ENCODE measurements around the gene MAPK6. TPM values are rescaled to one million over a fixed set of nuclear protein-coding genes. Genes with fewer than 3 reads are reported as not detected.
"Not testable (repeated sequence)": the region's sequence is repeated elsewhere in the genome, so short reads cannot be mapped to it uniquely, and the experiment has no call there.

Gene MAPK6
- total RNA-seq, 2 experiments from 2014 or later = 48.5 to 49.8 TPM

DNA sequence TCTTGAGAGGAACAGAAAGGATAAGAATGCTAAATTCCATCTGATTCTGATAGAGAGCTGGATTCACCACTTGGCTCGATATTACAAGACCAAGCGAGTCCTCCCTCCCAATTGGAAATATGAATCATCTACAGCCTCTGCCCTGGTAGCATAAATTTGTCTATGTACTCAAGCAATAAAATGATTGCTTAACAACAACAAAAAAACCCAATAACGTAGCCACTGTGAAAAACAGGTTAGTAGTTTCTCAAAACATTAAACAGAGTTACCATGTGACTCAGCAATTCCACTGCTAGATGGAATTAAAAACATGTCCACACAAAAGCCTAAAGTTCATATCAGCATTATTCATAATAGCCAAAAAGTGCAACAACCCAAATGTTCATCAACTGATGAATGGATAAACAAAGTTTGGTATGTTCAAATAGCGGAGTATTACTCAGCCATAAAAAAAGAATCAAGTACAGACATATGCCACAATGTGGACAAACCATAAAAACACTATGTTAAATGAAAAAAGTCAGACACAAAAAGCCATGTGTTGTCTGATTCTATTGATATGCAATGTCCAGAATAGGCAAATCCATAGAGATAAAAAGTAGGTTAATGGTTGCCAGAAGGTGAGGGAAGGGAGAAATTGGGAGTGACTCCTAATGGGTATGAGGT lies 76.7 kb downstream of the MAPK6 start:
- ChIA-PET CTCF (no interaction called here), POLR2A (no interaction called here)
- TF ChIP-seq CTCF (IDR thresholded peaks at IDR 0.05) = no peak
- H3K27ac ChIP-seq (ENCODE audit: low read depth in 1 of 2, low read length in 2 of 2) = no peak overlapping the region
- DNase-seq (no peak), ATAC-seq (ENCODE audit: poor library complexity) (no peak)
- no peaks in the 10 kb centered on the region for H3K4me1 Mint-ChIP-seq (ENCODE audit: low read depth)
- H3K4me3 ChIP-seq (ENCODE audit: low read length) = no peak overlapping the region
- no peak overlapping the region for H3K27ac Mint-ChIP-seq
- no peaks in the 10 kb centered on the region for H3K36me3 Mint-ChIP-seq (ENCODE audit: low read depth)
- no peaks in the 10 kb centered on the region for H3K36me3 ChIP-seq (ENCODE audit: insufficient read depth, low read length)
- no peak overlapping the region for H3K4me3 Mint-ChIP-seq
- peaks cover 0 to 4% of the 10 kb centered on the region in 2 experiments for H3K27me3 ChIP-seq (ENCODE audit: control insufficient read depth in 1 of 2, insufficient read depth in 2 of 2, low read length in 2 of 2)
- no peaks in the 10 kb centered on the region for H3K4me1 ChIP-seq (ENCODE audit: insufficient read depth, low read length)
- H3K9me3 ChIP-seq (ENCODE audit: control insufficient read depth in 1 of 2, insufficient read depth in 1 of 2, low read length in 2 of 2) = no peaks in the 10 kb centered on the region
- H3K9me3 Mint-ChIP-seq = no peaks in the 10 kb centered on the region
- intact Hi-C loops (cut with DNase I, micrococcal nuclease) = no loop called here
- H3K27me3 Mint-ChIP-seq = no peaks in the 10 kb centered on the region

GRCh38 chr15:52096536-52096935 lies 77.5 kb downstream of the MAPK6 start:
- CTCF ChIA-PET; intact Hi-C loops (cut with DNase I, micrococcal nuclease): not testable (repeated sequence)

GRCh38 chr15:52097180-52097579 lies 78.2 kb downstream of the MAPK6 start:
- Mint-ChIP-seq H3K27ac (no peak overlapping the region), H3K4me1 (ENCODE audit: low read depth) (no peaks in the 10 kb centered on the region), H3K9me3 (no peaks in the 10 kb centered on the region), H3K36me3 (ENCODE audit: low read depth) (no peaks in the 10 kb centered on the region), H3K27me3 (no peaks in the 10 kb centered on the region), H3K4me3 (no peak overlapping the region)
- Histone ChIP-seq H3K4me1 (ENCODE audit: insufficient read depth, low read length) (no peaks in the 10 kb centered on the region), H3K9me3 (ENCODE audit: control insufficient read depth in 1 of 2, insufficient read depth in 1 of 2, low read length in 2 of 2) (no peaks in the 10 kb centered on the region), H3K27ac (ENCODE audit: low read depth in 1 of 2, low read length in 2 of 2) (no peak overlapping the region), H3K27me3 (ENCODE audit: control insufficient read depth in 1 of 2, insufficient read depth in 2 of 2, low read length in 2 of 2) (no peaks in the 10 kb centered on the region), H3K4me3 (ENCODE audit: low read length) (no peak overlapping the region), H3K36me3 (ENCODE audit: insufficient read depth, low read length) (no peaks in the 10 kb centered on the region)
- intact Hi-C loops (cut with DNase I, micrococcal nuclease) = no loop called here
- CTCF ChIA-PET = interaction anchor here (1.2 kb wide), 1 partner anchor 14 kb away, joined by 4 read pairs; no protein-coding TSS in a partner anchor
- DNase-seq = no peak
- no peak for ATAC-seq (ENCODE audit: poor library complexity)
- POLR2A ChIA-PET = no interaction called here
- TF ChIP-seq CTCF (IDR thresholded peaks at IDR 0.05) = no peak

More at GRCh38 chr15:52096536-52096935, 77.5 kb downstream of the MAPK6 start:
- ATAC-seq (ENCODE audit: poor library complexity); H3K4me1 ChIP-seq (ENCODE audit: insufficient read depth, low read length); H3K36me3 ChIP-seq (ENCODE audit: insufficient read depth, low read length); H3K4me3 Mint-ChIP-seq; H3K36me3 Mint-ChIP-seq (ENCODE audit: low read depth); H3K4me3 ChIP-seq (ENCODE audit: low read length); H3K9me3 ChIP-seq (ENCODE audit: control insufficient read depth in 1 of 2, insufficient read depth in 1 of 2, low read length in 2 of 2); H3K4me1 Mint-ChIP-seq (ENCODE audit: low read depth); H3K27ac ChIP-seq (ENCODE audit: low read depth in 1 of 2, low read length in 2 of 2); H3K27me3 ChIP-seq (ENCODE audit: control insufficient read depth in 1 of 2, insufficient read depth in 2 of 2, low read length in 2 of 2); H3K27ac Mint-ChIP-seq; H3K9me3 Mint-ChIP-seq; POLR2A ChIA-PET; DNase-seq; H3K27me3 Mint-ChIP-seq: not testable (repeated sequence)

DNA sequence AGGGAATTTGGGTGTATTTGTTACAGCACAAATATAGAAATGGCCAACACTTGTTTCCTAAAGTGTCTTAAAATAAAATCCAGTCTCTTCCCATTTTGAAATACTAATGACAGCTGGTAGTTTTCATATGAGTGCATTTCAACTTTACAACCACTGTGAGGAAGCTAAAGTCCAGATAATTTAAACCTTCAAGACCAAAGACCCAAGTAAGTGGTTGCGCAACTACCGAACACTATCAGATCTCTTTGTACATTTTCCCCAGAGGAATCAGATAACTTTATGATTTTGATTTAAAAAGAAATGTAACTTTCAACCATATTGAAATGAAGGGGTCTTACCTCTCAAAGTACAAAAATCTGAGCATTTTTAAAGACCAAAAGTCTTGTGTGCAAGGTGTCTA lies 79.3 kb downstream of the MAPK6 start:
- ChIA-PET CTCF (interaction anchor here (1.1 to 1.2 kb wide), 2 partner anchors 15 to 111 kb away, joined by 3 to 4 read pairs; no protein-coding TSS in a partner anchor), POLR2A (interaction anchor here (0.6 kb wide), 1 partner anchor 1932 kb away, joined by 3 read pairs; no protein-coding TSS in a partner anchor)
- no peaks in the 10 kb centered on the region for H3K9me3 Mint-ChIP-seq
- H3K27ac Mint-ChIP-seq = no peak overlapping the region
- H3K4me1 ChIP-seq (ENCODE audit: insufficient read depth, low read length) = no peaks in the 10 kb centered on the region
- H3K36me3 Mint-ChIP-seq (ENCODE audit: low read depth) = no peaks in the 10 kb centered on the region
- H3K4me1 Mint-ChIP-seq (ENCODE audit: low read depth) = no peaks in the 10 kb centered on the region
- H3K27me3 ChIP-seq (ENCODE audit: control insufficient read depth in 1 of 2, insufficient read depth in 2 of 2, low read length in 2 of 2) = no peaks in the 10 kb centered on the region
- DNase-seq = no peak
- H3K4me3 ChIP-seq (ENCODE audit: low read length) = no peak overlapping the region
- ATAC-seq (ENCODE audit: poor library complexity) = no peak
- no peaks in the 10 kb centered on the region for H3K9me3 ChIP-seq (ENCODE audit: control insufficient read depth in 1 of 2, insufficient read depth in 1 of 2, low read length in 2 of 2)
- H3K36me3 ChIP-seq (ENCODE audit: insufficient read depth, low read length) = no peaks in the 10 kb centered on the region
- no peaks in the 10 kb centered on the region for H3K27me3 Mint-ChIP-seq
- intact Hi-C loops (cut with DNase I, micrococcal nuclease) = no loop called here
- no peak overlapping the region for H3K4me3 Mint-ChIP-seq
- H3K27ac ChIP-seq (ENCODE audit: low read depth in 1 of 2, low read length in 2 of 2) = no peak overlapping the region
- TF ChIP-seq CTCF (IDR thresholded peaks at IDR 0.05) = no peak
